K562 (cell line): ENCODE measurements around the gene ZNF581. TPM values are rescaled to one million over a fixed set of nuclear protein-coding genes. Genes with fewer than 3 reads are reported as not detected.
A peak's percentile ranks its signal among the peaks of the same experiment; 100 is the strongest.

ENCODE experiments used
- CTCF ChIP-seq, 3 experiments: IDR thresholded peaks in 2 of 3; conservative IDR thresholded peaks in 1 of 3; 2 replicates each; pipeline ENCODE4 v1.5.1; 2011 to 2012; ENCODE audit warnings: low read length in 3 of 3, mild to moderate bottlenecking in 3 of 3, control low read depth in 2 of 3, improper control_type of control experiment in 1 of 3, inconsistent platforms in 1 of 3, low read depth in 1 of 3, mixed read lengths in 1 of 3, moderate library complexity in 1 of 3; ENCODE audit not compliant: insufficient read depth in 2 of 3
- DACH1 ChIP-seq: fragments of 450-650 bp; IDR thresholded peaks from 2 replicates; pipeline ENCODE4 v1.6.1; 2018; ENCODE audit not compliant: partially characterized antibody
- JUND ChIP-seq, 2 experiments: IDR thresholded peaks; 2 replicates in 1 of 2; 3 replicates in 1 of 2; pipeline ENCODE4 v1.6.1; 2011; ENCODE audit warnings: borderline replicate concordance in 2 of 2, low read depth in 2 of 2, low read length in 2 of 2, improper control_type of control experiment in 1 of 2, missing biosample characterization in 1 of 2, missing genetic modification characterization in 1 of 2, missing genetic modification reagents in 1 of 2
- KAT2B ChIP-seq: IDR thresholded peaks from one replicate; pipeline ENCODE4 v1.6.1; 2012; ENCODE audit warnings: low read depth, mild to moderate bottlenecking, control low read depth, inconsistent platforms, low read length, moderate library complexity
- L3MBTL2 ChIP-seq: fragments of 450-650 bp; IDR thresholded peaks from 2 replicates; pipeline ENCODE4 v1.6.1; 2016; ENCODE audit warnings: mild to moderate bottlenecking, moderate library complexity
- NFE2 ChIP-seq: IDR thresholded peaks from 2 replicates; pipeline ENCODE4 v1.6.1; 2014; ENCODE audit warnings: antibody characterized with exemption, low read depth
- NR0B1 ChIP-seq: fragments of 450-650 bp; IDR thresholded peaks from one replicate; pipeline ENCODE4 v1.6.1; 2018; ENCODE audit warnings: mild to moderate bottlenecking, moderate library complexity; ENCODE audit not compliant: partially characterized antibody
- NR2C2 ChIP-seq, 2 experiments: fragments of 200-800 bp in 1 of 2; sonication (Bioruptor generic) in 1 of 2; sonication (generic) in 1 of 2; formaldehyde crosslinking in 1 of 2; IDR thresholded peaks; 2 replicates each; pipeline versions ENCODE4 v1.6.1 to v1.8.0; 2016 to 2022; ENCODE audit warnings: mild to moderate bottlenecking in 1 of 2, missing compliant biosample characterization in 1 of 2, missing genetic modification characterization in 1 of 2, missing genetic modification reagents in 1 of 2
- OTX1 ChIP-seq: fragments of 450-650 bp; formaldehyde crosslinking; IDR thresholded peaks from 2 replicates; pipeline ENCODE4 v1.4.0; 2022; ENCODE audit warnings: mild to moderate bottlenecking
- RBFOX2 ChIP-seq: fragments of 200-400 bp; formaldehyde crosslinking; IDR thresholded peaks from 2 replicates; pipeline ENCODE4 v1.6.1; 2017; ENCODE audit warnings: low read depth, mild to moderate bottlenecking, low read length, moderate library complexity
- SOX6 ChIP-seq: fragments of 450-650 bp; IDR thresholded peaks from 2 replicates; pipeline ENCODE4 v1.6.1; 2014; ENCODE audit warnings: mild to moderate bottlenecking
- TAL1 ChIP-seq: fragments of 450-650 bp; IDR thresholded peaks from 2 replicates; pipeline ENCODE4 v1.6.1; 2016; ENCODE audit warnings: mild to moderate bottlenecking
- TRIM25 ChIP-seq: fragments of 450-650 bp; IDR thresholded peaks from 2 replicates; pipeline ENCODE4 v1.7.0; 2016; ENCODE audit warnings: borderline replicate concordance
- ZBTB33 ChIP-seq: sonication (generic); formaldehyde crosslinking; IDR thresholded peaks from 2 replicates; pipeline ENCODE4 v1.8.1; 2023; ENCODE audit warnings: mild to moderate bottlenecking, missing genetic modification reagents
- ZNF512 ChIP-seq: IDR thresholded peaks from 2 replicates; pipeline ENCODE4 v1.6.1; 2016; ENCODE audit warnings: missing genetic modification characterization, missing compliant biosample characterization
- ZNF707 ChIP-seq: fragments of 250-450 bp; sonication (Bioruptor Pico); conservative IDR thresholded peaks from 2 replicates; pipeline ENCODE4 v1.8.0; 2022; ENCODE audit warnings: inconsistent platforms, mild to moderate bottlenecking, moderate library complexity
- ZNF77 ChIP-seq: fragments of 250-450 bp; sonication (Bioruptor Pico); IDR thresholded peaks from 2 replicates; pipeline ENCODE4 v1.5.0; 2020
- polyA plus RNA-seq, 8 experiments: library from polyadenylated mRNA; depleted of rRNA in 4 of 8; stranded (reverse) in 5 of 8; unstranded in 3 of 8; fragments of >200 nt; fragmentation: Nextera tagmentation in 2 of 8; fragmentation: Illumina TruSeq in 1 of 8; extraction: Ambion mirVana in 2 of 8; extraction: Trizol in 1 of 8; gene quantifications; 2 replicates each; pipeline versions ENCODE4 v1.2.1 to v1.2.3, GENCODE V29; 2011 to 2014; ENCODE audit warnings: inconsistent platforms in 1 of 8, missing spikeins in 1 of 8
- total RNA-seq, 7 experiments: library from RNA; depleted of rRNA in 6 of 7; stranded (reverse); fragments of >200 nt in 6 of 7; fragmentation: Illumina TruSeq in 2 of 7; extraction: Trizol in 2 of 7; gene quantifications; 2 replicates each; pipeline versions ENCODE4 v1.2.1 to v1.2.3, GENCODE V29; 2011 to 2021; ENCODE audit warnings: low replicate concordance in 1 of 7

Gene ZNF581
- total and polyA plus RNA-seq, 9 of the 15 experiments (the other 6 are each of a cell fraction or from before 2014, with no cell fraction given) = 2.4 to 39.4 (median 15.4) TPM

- TF ChIP-seq ZNF707 (CRISPR knock-in tag) (no peak), ZBTB33 (CRISPR knock-in tag) (peak; percentile 93), L3MBTL2 (peak; percentile 84), SOX6 (peak; percentile 71), NR0B1 (no peak), DACH1 (peak; percentile 40), ZNF512 (tag) (peak; percentile 43; the same call in 1 of the 2 replicates), ZNF77 (no peak), TAL1 (peak; percentile 27; the same call in 1 of the 2 replicates), NR2C2 (CRISPR knock-in tag; IDR thresholded peaks at IDR 0.05) (peak; percentile 92), NR2C2 (tag; IDR thresholded peaks at IDR 0.05) (peak; percentile 96), KAT2B (peak; percentile 100), OTX1 (peak; percentile 80), JUND (IDR thresholded peaks at IDR 0.05; ENCODE audit: borderline replicate concordance, low read depth, low read length) (peak; percentile 87), JUND (tag; IDR thresholded peaks at IDR 0.05; ENCODE audit: borderline replicate concordance, low read depth, low read length) (no peak; the same call in 2 of the 3 replicates), TRIM25 (no peak), RBFOX2 (peak; percentile 89), NFE2 (peak; percentile 52), CTCF (IDR thresholded peaks at IDR 0.05 in 2 of 3, conservative IDR thresholded peaks at IDR 0.05 in 1 of 3; ENCODE audit: insufficient read depth in 2 of 3, low read depth in 1 of 3, low read length in 3 of 3) (peak; percentile 99 to 100 (median 100))
Observed at GRCh38 chr19:55653651-55654322, 10.3 kb downstream of the ZNF581 start (continued).
